Measurements from ENCODE around the gene ACTR5.

- no peak for TF ChIP-seq TAF1 (IDR thresholded peaks at IDR 0.05; ENCODE audit: borderline replicate concordance, low read depth, low read length)
- TF ChIP-seq POLR2A (IDR thresholded peaks at IDR 0.05; ENCODE audit: low read depth, low read length), result no peak
- TF ChIP-seq POLR2AphosphoS5 (IDR thresholded peaks at IDR 0.05; ENCODE audit: low read depth, low read length), result no peak
Observed at GRCh38 chr20:38771621-38772020, 23.4 kb downstream of the ACTR5 start.

All from GM12892 (cell line).